ENCODE data around the gene SASS6.

GRCh38 chr1:100147875-100148274 is 15.1 kb upstream of the SASS6 start:
- no peak for TF ChIP-seq MAX (IDR thresholded peaks at IDR 0.05)
- TF ChIP-seq CTCF (IDR thresholded peaks at IDR 0.05; ENCODE audit: low read depth, low read length, missing input control), result no peak
- no peak for TF ChIP-seq RAD21 (IDR thresholded peaks at IDR 0.05)
- TF ChIP-seq REST (IDR thresholded peaks at IDR 0.05), result no peak
- no peak for TF ChIP-seq RXRA (IDR thresholded peaks at IDR 0.05)
- TF ChIP-seq YY1 (IDR thresholded peaks at IDR 0.05), result no peak
- TF ChIP-seq SP1 (IDR thresholded peaks at IDR 0.05), result no peak
- no peak for TF ChIP-seq JUND (IDR thresholded peaks at IDR 0.05)
- TF ChIP-seq FOXA1 (IDR thresholded peaks at IDR 0.05), result no peak
